IMR-90 (cell line): Measurements from ENCODE around the gene C13orf42. TPM values are rescaled to one million over a fixed set of nuclear protein-coding genes. Genes with fewer than 3 reads are reported as not detected.

ENCODE experiments used
- ATAC-seq: fragments of 200-7000 bp; cut with Tn5 transposase; 2 replicates; pipeline ENCODE4 v1.9.1; 2020; ENCODE audit warnings: low read depth, mild to moderate bottlenecking, moderate library complexity
- BruUV-seq: library from RNA; stranded (reverse); fragments of 400-500 nt; replicated peaks from 2 replicates; lab custom pipeline; 2021; lab: Mats Ljungman, UMichigan
- CTCF ChIA-PET: fragments of 300-600 bp; formaldehyde crosslinking; extraction: SDS; loops from one replicate; lab custom pipeline; 2021; ENCODE audit warnings: antibody characterized with exemption; lab: Yijun Ruan, JAX
- POLR2A ChIA-PET: fragments of 300-600 bp; sonication (Branson Sonifier 250); formaldehyde crosslinking; loops from one replicate; lab custom pipeline; 2022; ENCODE audit warnings: antibody characterized with exemption; ENCODE audit not compliant: unreplicated experiment; lab: Charles Lee
- DNase-seq: peaks from one replicate; pipeline ENCODE4 v3.0.0; 2013
- H2AFZ ChIP-seq: replicated peaks from 2 replicates; pipeline ENCODE3; 2013; ENCODE audit warnings: low read length, mild to moderate bottlenecking; ENCODE audit not compliant: poor library complexity
- H2AK5ac ChIP-seq: 2 replicates; pipeline ENCODE4 v1.6.1; 2013; ENCODE audit warnings: low read depth, low read length, inconsistent platforms
- H2AK9ac ChIP-seq: replicated peaks from 2 replicates; pipeline ENCODE3; 2013; ENCODE audit warnings: mild to moderate bottlenecking, low read depth, low read length, moderate library complexity; ENCODE audit not compliant: poor library complexity
- H2BK120ac ChIP-seq: 2 replicates; pipeline ENCODE4 v1.6.1; 2013; ENCODE audit warnings: low read depth, low read length, inconsistent platforms
- H2BK15ac ChIP-seq: 3 replicates; pipeline ENCODE4 v1.6.1; 2013; ENCODE audit warnings: low read depth, low read length, inconsistent platforms
- H2BK20ac ChIP-seq: 2 replicates; pipeline ENCODE4 v1.6.1; 2013; ENCODE audit warnings: low read depth, mild to moderate bottlenecking, inconsistent platforms, low read length, moderate library complexity
- H2BK5ac ChIP-seq: 2 replicates; pipeline ENCODE4 v1.6.1; 2013; ENCODE audit warnings: mild to moderate bottlenecking, low read depth, low read length, inconsistent platforms; ENCODE audit not compliant: poor library complexity, severe bottlenecking
- H3K14ac ChIP-seq: replicated peaks from 2 replicates; pipeline ENCODE4 v1.6.1; 2013; ENCODE audit warnings: low read depth, low read length, inconsistent platforms
- H3K18ac ChIP-seq: 2 replicates; pipeline ENCODE4 v1.6.1; 2013; ENCODE audit warnings: low read depth, low read length, control low read depth
- H3K23ac ChIP-seq: 2 replicates; pipeline ENCODE4 v1.6.1; 2013; ENCODE audit warnings: low read depth, low read length, inconsistent platforms
- H3K27ac ChIP-seq: 2 replicates; pipeline ENCODE4 v1.5.1; 2013; ENCODE audit warnings: mild to moderate bottlenecking, control low read depth, low read length; ENCODE audit not compliant: insufficient read depth
- H3K27me3 ChIP-seq: 2 replicates; pipeline ENCODE4 v1.6.1; 2013; ENCODE audit warnings: low read length; ENCODE audit not compliant: control insufficient read depth, insufficient read depth
- H3K36me3 ChIP-seq: 2 replicates; pipeline ENCODE4 v1.6.1; 2013; ENCODE audit warnings: low read length, mixed read lengths; ENCODE audit not compliant: control insufficient read depth, insufficient read depth
- H3K4ac ChIP-seq: 2 replicates; pipeline ENCODE4 v1.6.1; 2013; ENCODE audit warnings: low read depth, low read length, inconsistent platforms
- H3K4me1 ChIP-seq: 2 replicates; pipeline ENCODE4 v1.6.1; 2013; ENCODE audit warnings: low read length, mixed read lengths; ENCODE audit not compliant: control insufficient read depth, insufficient read depth
- H3K4me2 ChIP-seq: 2 replicates; pipeline ENCODE4 v1.6.1; 2013; ENCODE audit warnings: low read depth, mild to moderate bottlenecking, control low read depth, low read length, moderate library complexity
- H3K4me3 ChIP-seq: 2 replicates; pipeline ENCODE4 v1.5.1; 2013; ENCODE audit warnings: low read depth, mild to moderate bottlenecking, control low read depth, low read length, moderate library complexity; ENCODE audit not compliant: insufficient read depth
- H3K56ac ChIP-seq: 2 replicates; pipeline ENCODE4 v1.6.1; 2013; ENCODE audit warnings: low read length, inconsistent platforms; ENCODE audit not compliant: insufficient read depth; ENCODE audit errors: extremely low read depth
- H3K79me1 ChIP-seq, 2 experiments: 2 replicates each; pipeline ENCODE4 v1.6.1; 2013; ENCODE audit warnings: low read length in 2 of 2, inconsistent platforms in 1 of 2, low read depth in 1 of 2
- H3K9ac ChIP-seq: 2 replicates; pipeline ENCODE4 v1.6.1; 2013; ENCODE audit warnings: low read depth, low read length, control low read depth
- H3K9me1 ChIP-seq: 2 replicates; pipeline ENCODE4 v1.6.1; 2013; ENCODE audit warnings: low read length, inconsistent platforms; ENCODE audit not compliant: insufficient read depth
- H3K9me3 ChIP-seq: 2 replicates; pipeline ENCODE4 v1.6.1; 2013; ENCODE audit warnings: low read length; ENCODE audit not compliant: control insufficient read depth, insufficient read depth
- H4K20me1 ChIP-seq: 2 replicates; pipeline ENCODE4 v1.6.1; 2013; ENCODE audit warnings: low read length, inconsistent platforms; ENCODE audit not compliant: insufficient read depth
- H4K5ac ChIP-seq: 2 replicates; pipeline ENCODE4 v1.6.1; 2013; ENCODE audit warnings: mild to moderate bottlenecking, low read depth, low read length, control low read depth
- H4K8ac ChIP-seq, 2 experiments: 2 replicates each; pipeline ENCODE4 v1.6.1; 2013; ENCODE audit warnings: low read depth in 2 of 2, low read length in 2 of 2, control low read depth in 1 of 2, inconsistent platforms in 1 of 2
- H4K91ac ChIP-seq: 2 replicates; pipeline ENCODE4 v1.6.1; 2013; ENCODE audit warnings: low read depth, low read length, inconsistent platforms; ENCODE audit not compliant: insufficient read depth
- BHLHE40 ChIP-seq: fragments of 150-350 bp; IDR thresholded peaks from 2 replicates; pipeline ENCODE4 v1.6.1; 2016; ENCODE audit warnings: mild to moderate bottlenecking, low read depth, low read length
- CEBPB ChIP-seq: IDR thresholded peaks from 2 replicates; pipeline ENCODE4 v1.6.1; 2012; ENCODE audit warnings: low read depth, low read length, improper control_type of control experiment
- NFE2L2 ChIP-seq: fragments of 150-350 bp; IDR thresholded peaks from 2 replicates; pipeline ENCODE4 v1.6.1; 2016; ENCODE audit warnings: low read depth, mild to moderate bottlenecking, low read length
- WGBS, 2 experiments: methylation state at CpG; one replicate each; pipeline versions ENCODE4 v1.1.5 to v1.1.7; 2013; ENCODE audit warnings: missing lambda C conversion rate in 2 of 2; ENCODE audit not compliant: insufficient read length in 1 of 2; ENCODE audit errors: extremely low coverage in 2 of 2; 5-methylcytosine and 5-hydroxymethylcytosine counted together
- dilution Hi-C: fragments of 300-500 bp; cut with HindIII; formaldehyde crosslinking; loops from one replicate; pipeline ENCODE4 v1.14.3; 2018; ENCODE audit warnings: low sequenced_read_pairs; ENCODE audit not compliant: unreplicated experiment
- in situ Hi-C: fragments of 300-500 bp; cut with MboI; formaldehyde crosslinking; loops from 3 replicates; pipeline ENCODE4 v1.14.3; 2019; ENCODE audit warnings: low sequenced_read_pairs, inconsistent platforms, mixed read lengths
- intact Hi-C: fragments of 100-400 bp; cut with micrococcal nuclease; formaldehyde crosslinking; loops from 2 replicates; pipeline ENCODE4 v1.10.0; 2022
- polyA plus RNA-seq, 3 experiments: library from polyadenylated mRNA; depleted of rRNA; stranded (reverse); fragments of >200 nt; gene quantifications; 2 replicates each; pipeline ENCODE4 v1.2.3, GENCODE V29; 2012; ENCODE audit warnings: low replicate concordance in 1 of 3
- total RNA-seq: library from RNA; depleted of rRNA; stranded (reverse); fragments of >200 nt; gene quantifications from 2 replicates; pipeline ENCODE4 v1.2.3, GENCODE V29; 2012
- TF ChIP-seq, protein P1 (sequence below): fragments of 150-350 bp; IDR thresholded peaks from 2 replicates; pipeline ENCODE4 v1.6.1; 2017; ENCODE audit warnings: mild to moderate bottlenecking, antibody characterized with exemption, low read length, low read depth

C13orf42 gene
- total and polyA plus RNA-seq, 2 of the 4 experiments (the other 2 are of a cell fraction): not detected

DNA sequence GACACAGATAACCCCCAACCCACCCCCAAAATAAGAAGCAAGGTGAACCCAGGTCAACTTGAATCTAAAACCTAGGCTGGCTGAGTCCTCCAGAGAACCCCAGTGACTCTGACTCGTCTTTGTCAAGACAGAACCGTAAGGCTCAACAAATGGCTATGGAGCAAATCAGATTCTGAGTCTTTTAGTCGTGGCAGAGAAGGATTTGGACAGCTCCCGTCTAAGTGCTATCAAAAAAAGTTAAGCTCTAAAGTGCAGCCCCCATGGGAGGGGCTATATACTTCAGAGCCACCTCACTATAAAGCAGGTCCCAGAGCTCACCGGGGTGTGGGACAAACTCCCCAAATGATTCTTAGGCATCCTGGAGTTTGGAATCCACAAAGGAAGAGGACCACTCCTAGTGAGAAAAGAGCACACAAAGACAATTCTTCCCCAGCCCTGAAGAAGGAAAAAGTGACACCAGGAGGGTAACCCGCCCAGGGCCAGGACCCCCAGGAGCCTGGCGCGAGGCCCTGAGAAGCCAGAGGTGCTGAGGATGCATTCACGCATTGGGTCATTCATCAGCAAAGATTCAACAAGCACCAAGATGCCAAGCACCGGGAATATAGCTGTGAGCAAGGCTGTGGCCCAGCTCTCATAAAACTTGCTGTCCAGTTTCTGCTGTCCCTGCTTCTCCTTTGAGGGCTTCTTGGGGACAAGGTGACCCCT lies 25.4 kb upstream of the C13orf42 start:
- no peak for ATAC-seq
- H4K20me1 ChIP-seq: no peaks in the 10 kb centered on the region
- intact Hi-C loops: no loop called here

More for the DNA sequence above, 25.4 kb upstream of the C13orf42 start:
- Histone ChIP-seq H2BK20ac (no peak overlapping the region), H4K5ac (no peak overlapping the region), H3K27ac (no peak overlapping the region), H3K9ac (no peak overlapping the region), H3K9me3 (no peaks in the 10 kb centered on the region), H3K36me3 (no peaks in the 10 kb centered on the region), H3K4me1 (no peaks in the 10 kb centered on the region), H3K9me1 (0 out of 2 replicates have a peak, but pooled peaks cover 2% of the 10 kb centered on the region), H3K18ac (no peak overlapping the region), H2BK120ac (no peak overlapping the region), H3K4me2 (no peak overlapping the region), H2AK5ac (no peak overlapping the region), H3K56ac (no peak overlapping the region), H2AK9ac (no peak overlapping the region), H4K91ac (no peak overlapping the region), H3K4me3 (no peak overlapping the region), H2AFZ (no peak overlapping the region), H2BK5ac (no peak overlapping the region), H3K4ac (no peak overlapping the region), H3K14ac (no peak overlapping the region), H3K27me3 (peaks cover 2% of the 10 kb centered on the region), H4K8ac (no peak overlapping the region), H2BK15ac (no peak overlapping the region), H3K23ac (no peak overlapping the region), H3K79me1 (no peaks in the 10 kb centered on the region)
- DNase-seq: no peak
- CTCF ChIA-PET: no interaction called here
- dilution Hi-C loops: no loop called here
- in situ Hi-C loops: loop anchor here (25.0 kb wide), 1 partner anchor 976 kb away; no protein-coding TSS in a partner anchor
- TF ChIP-seq NFE2L2: no peak
- no peak for TF ChIP-seq BHLHE40
- TF ChIP-seq CEBPB: no peak
- TF ChIP-seq, protein P1, sequence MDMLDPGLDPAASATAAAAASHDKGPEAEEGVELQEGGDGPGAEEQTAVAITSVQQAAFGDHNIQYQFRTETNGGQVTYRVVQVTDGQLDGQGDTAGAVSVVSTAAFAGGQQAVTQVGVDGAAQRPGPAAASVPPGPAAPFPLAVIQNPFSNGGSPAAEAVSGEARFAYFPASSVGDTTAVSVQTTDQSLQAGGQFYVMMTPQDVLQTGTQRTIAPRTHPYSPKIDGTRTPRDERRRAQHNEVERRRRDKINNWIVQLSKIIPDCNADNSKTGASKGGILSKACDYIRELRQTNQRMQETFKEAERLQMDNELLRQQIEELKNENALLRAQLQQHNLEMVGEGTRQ: no peak
- WGBS, 2 experiments: 45% methylated on average over 7 of the region's 10 CpGs; no CpG with 5 or more reads in 1 of the 2 experiments
- POLR2A ChIA-PET: no interaction called here
- BruUV-seq: no TSS peak
